HCT116 (cell line): ENCODE results near the gene ATXN2. TPM values are rescaled to one million over a fixed set of nuclear protein-coding genes. Genes with fewer than 3 reads are reported as not detected.

Source experiments
- ATAC-seq: fragments of 200-7000 bp; cut with Tn5 transposase; 2 replicates; pipeline ENCODE4 v1.9.1; 2020; ENCODE audit warnings: mild to moderate bottlenecking, moderate library complexity
- BruUV-seq: library from RNA; stranded (reverse); fragments of 400-500 nt; replicated peaks from 2 replicates; lab custom pipeline; 2021; lab: Mats Ljungman, UMichigan
- CTCF ChIA-PET: fragments of 300-600 bp; sonication (Branson Sonifier 250); formaldehyde crosslinking; loops from one replicate; lab custom pipeline; 2021; ENCODE audit warnings: antibody characterized with exemption; lab: Charles Lee
- POLR2A ChIA-PET: fragments of 300-600, 350-600 bp; sonication (Branson Sonifier 250); formaldehyde crosslinking; loops from one replicate; lab custom pipeline; 2021; ENCODE audit warnings: antibody characterized with exemption; lab: Charles Lee
- RAD21 ChIA-PET, 2 experiments: fragments of 300-600 bp; sonication (Branson Sonifier 250); formaldehyde crosslinking; loops; one replicate each; lab custom pipeline; 2023; ENCODE audit warnings: low total read pairs in 2 of 2; ENCODE audit not compliant: uncharacterized antibody in 2 of 2, unreplicated experiment in 2 of 2, low non-redundant PET in 1 of 2; lab: Charles Lee
- DNase-seq: peaks from one replicate; pipeline ENCODE4 v3.0.0-alpha.2; 2010; ENCODE audit warnings: low read depth, low spot score
- H2AFZ ChIP-seq: fragments of 200-600 bp; shearing (Covaris generic), sonication (generic); 2 replicates; pipeline ENCODE4 v1.6.1; 2017; ENCODE audit warnings: low read depth, mixed run types, mixed read lengths, antibody characterized with exemption, low read length; ENCODE audit not compliant: poor library complexity, severe bottlenecking
- H3K27ac ChIP-seq: 2 replicates; pipeline ENCODE4 v1.5.1; 2012; ENCODE audit warnings: low read depth, low read length
- H3K27me3 ChIP-seq: fragments of 200-600 bp; sonication (generic); 2 replicates; pipeline ENCODE4 v1.6.1; 2016; ENCODE audit warnings: mixed run types, low read length, mixed read lengths; ENCODE audit not compliant: insufficient read depth
- H3K36me3 ChIP-seq, 2 experiments: fragments of 200-500 bp in 1 of 2; fragments of 200-600 bp in 1 of 2; sonication (Bioruptor generic) in 1 of 2; sonication (generic) in 1 of 2; 2 replicates each; pipeline versions ENCODE4 v1.5.1 to v1.6.1; 2014 to 2016; ENCODE audit warnings: low read length in 2 of 2, inconsistent platforms in 1 of 2, mixed read lengths in 1 of 2, mixed run types in 1 of 2; ENCODE audit not compliant: insufficient read depth in 2 of 2, control insufficient read depth in 1 of 2
- H3K4me1 ChIP-seq, 2 experiments: fragments of 200-600 bp in 1 of 2; sonication (generic) in 1 of 2; 2 replicates each; pipeline versions ENCODE4 v1.5.1 to v1.6.1; 2012 to 2017; ENCODE audit warnings: low read length in 2 of 2, inconsistent platforms in 1 of 2, mild to moderate bottlenecking in 1 of 2, mixed read lengths in 1 of 2, mixed run types in 1 of 2, moderate library complexity in 1 of 2; ENCODE audit not compliant: insufficient read depth in 2 of 2, control insufficient read depth in 1 of 2
- H3K4me2 ChIP-seq: fragments of 200-600 bp; sonication (generic); 2 replicates; pipeline ENCODE4 v1.6.1; 2017; ENCODE audit warnings: mixed run types, low read length, mixed read lengths
- H3K4me3 ChIP-seq, 2 experiments: fragments of 200-600 bp in 1 of 2; sonication (generic) in 1 of 2; replicated peaks in 1 of 2; 2 replicates each; pipeline ENCODE4 v1.5.1; 2011 to 2016; ENCODE audit warnings: low read length in 2 of 2, control low read depth in 1 of 2, low read depth in 1 of 2, mild to moderate bottlenecking in 1 of 2, mixed read lengths in 1 of 2, mixed run types in 1 of 2
- H3K79me2 ChIP-seq: fragments of 200-600 bp; sonication (generic); 2 replicates; pipeline ENCODE4 v1.6.1; 2017; ENCODE audit warnings: mild to moderate bottlenecking, mixed run types, low read length, moderate library complexity, mixed read lengths; ENCODE audit not compliant: insufficient read depth
- H3K9ac ChIP-seq: fragments of 200-600 bp; sonication (generic); 2 replicates; pipeline ENCODE4 v1.6.1; 2016; ENCODE audit warnings: low read length, mixed read lengths
- H3K9me2 ChIP-seq: fragments of 200-600 bp; sonication (generic), shearing (Covaris generic); 2 replicates; pipeline ENCODE4 v1.6.1; 2017; ENCODE audit warnings: mixed run types, mild to moderate bottlenecking, moderate library complexity; ENCODE audit not compliant: insufficient read depth
- H3K9me3 ChIP-seq, 2 experiments: fragments of 200-500 bp in 1 of 2; fragments of 200-600 bp in 1 of 2; sonication (Bioruptor generic) in 1 of 2; sonication (generic) in 1 of 2; 2 replicates each; pipeline ENCODE4 v1.6.1; 2014 to 2017; ENCODE audit warnings: low read length in 2 of 2, mixed read lengths in 2 of 2, inconsistent platforms in 1 of 2, low read depth in 1 of 2, mild to moderate bottlenecking in 1 of 2, mixed run types in 1 of 2, moderate library complexity in 1 of 2; ENCODE audit not compliant: control insufficient read depth in 1 of 2, insufficient read depth in 1 of 2
- H4K20me1 ChIP-seq: fragments of 200-600 bp; sonication (generic), shearing (Covaris generic); 2 replicates; pipeline ENCODE4 v1.6.1; 2017; ENCODE audit warnings: mixed run types, mild to moderate bottlenecking, moderate library complexity; ENCODE audit not compliant: insufficient read depth
- CEBPB ChIP-seq: IDR thresholded peaks from 2 replicates; pipeline ENCODE4 v1.6.1; 2012; ENCODE audit warnings: low read depth
- CTCF ChIP-seq, 3 experiments: fragments of 200-600 bp in 1 of 3; sonication (generic) in 1 of 3; IDR thresholded peaks in 2 of 3; conservative IDR thresholded peaks in 1 of 3; 2 replicates each; pipeline ENCODE4 v1.5.1; 2012 to 2017; ENCODE audit warnings: low read depth in 2 of 3, low read length in 2 of 3, antibody characterized with exemption in 1 of 3, borderline replicate concordance in 1 of 3, control low read depth in 1 of 3, mild to moderate bottlenecking in 1 of 3, mixed read lengths in 1 of 3, mixed run types in 1 of 3, moderate library complexity in 1 of 3; ENCODE audit not compliant: insufficient read depth in 1 of 3
- EGR1 ChIP-seq: IDR thresholded peaks from 2 replicates; pipeline ENCODE4 v1.6.1; 2012; ENCODE audit warnings: low read depth
- MAX ChIP-seq: IDR thresholded peaks from 2 replicates; pipeline ENCODE4 v1.6.1; 2012
- POLR2A ChIP-seq: IDR thresholded peaks from 2 replicates; pipeline ENCODE4 v1.7.0; 2011; ENCODE audit warnings: borderline replicate concordance; ENCODE audit not compliant: insufficient read depth, insufficient read length; ENCODE audit errors: extremely low read depth
- RAD21 ChIP-seq: IDR thresholded peaks from 2 replicates; pipeline ENCODE4 v1.6.1; 2012; ENCODE audit warnings: low read depth, mild to moderate bottlenecking
- SP1 ChIP-seq: IDR thresholded peaks from 2 replicates; pipeline ENCODE4 v1.6.1; 2012; ENCODE audit warnings: low read depth
- SRF ChIP-seq: IDR thresholded peaks from 2 replicates; pipeline ENCODE4 v1.6.1; 2012; ENCODE audit warnings: low read depth
- TCF7L2 ChIP-seq: IDR thresholded peaks from 2 replicates; pipeline ENCODE4 v1.7.0; 2011; ENCODE audit warnings: borderline replicate concordance, inconsistent platforms; ENCODE audit not compliant: insufficient read depth, insufficient read length; ENCODE audit errors: extremely low read depth
- YY1 ChIP-seq: IDR thresholded peaks from 2 replicates; pipeline ENCODE4 v1.6.1; 2011; ENCODE audit warnings: low read length, low read depth, moderate library complexity, mild to moderate bottlenecking; ENCODE audit not compliant: insufficient replicate concordance; ENCODE audit errors: extremely low read depth
- ZFX ChIP-seq: fragments of 450-650 bp; IDR thresholded peaks from 2 replicates; pipeline ENCODE4 v1.6.1; 2017
- ZNF274 ChIP-seq: fragments of 200-500 bp; sonication (Bioruptor generic); IDR thresholded peaks from 2 replicates; pipeline ENCODE4 v1.6.1; 2014; ENCODE audit warnings: mild to moderate bottlenecking, low read depth, low read length, inconsistent platforms
- intact Hi-C: fragments of 100-400 bp; cut with micrococcal nuclease; formaldehyde crosslinking; loops from 2 replicates; pipeline ENCODE4 v1.10.0; 2022
- total RNA-seq: library from RNA; stranded (reverse); gene quantifications from one replicate; pipeline ENCODE4 v1.2.1, GENCODE V29; 2021; ENCODE audit not compliant: unreplicated experiment

The ATXN2 gene
- total RNA-seq, 1 experiment from 2014 or later: 72.7 TPM

DNA sequence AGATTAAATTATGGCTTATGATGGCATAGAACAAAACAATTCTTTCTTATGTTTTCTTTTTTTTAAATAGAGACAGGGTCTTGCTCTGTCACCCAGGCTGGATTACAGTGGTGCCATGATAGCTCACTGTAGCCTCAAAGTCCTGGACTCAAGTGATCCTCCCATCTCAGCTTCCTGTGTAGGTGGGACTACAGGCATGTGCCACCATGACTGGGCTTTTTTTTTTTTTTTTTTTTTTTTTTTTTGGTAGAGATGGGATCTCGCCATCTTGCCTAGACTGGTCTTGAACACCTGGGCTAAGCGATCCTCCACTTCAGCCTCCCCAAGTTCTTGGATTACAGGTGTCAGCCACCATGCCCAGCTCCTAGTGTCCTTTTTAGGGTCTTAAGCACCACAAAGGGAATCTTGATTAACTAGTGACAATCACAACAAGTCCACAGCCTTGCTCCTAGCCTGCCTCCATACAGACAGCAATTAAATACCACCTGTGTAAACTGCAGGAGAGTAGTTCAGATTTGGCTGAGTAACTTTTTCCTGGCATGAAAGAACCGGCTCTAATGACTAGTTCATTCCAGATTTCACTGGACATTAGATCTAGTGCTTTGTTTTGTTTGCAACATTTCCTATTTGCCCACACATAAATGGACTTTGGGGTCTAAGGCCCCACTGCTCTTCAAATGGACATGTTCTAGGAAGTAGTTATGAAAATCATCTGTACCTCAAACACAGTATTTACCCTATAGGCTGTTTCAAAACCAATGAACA is 131.8 kb downstream of the ATXN2 start:
- POLR2A ChIA-PET: no interaction called here

More for the DNA sequence above, 131.8 kb downstream of the ATXN2 start:
- ATAC-seq (no peak), DNase-seq (no peak)
- intact Hi-C loops: no loop called here
- no peak overlapping the region for H3K4me2 ChIP-seq
- no peaks in the 10 kb centered on the region for H4K20me1 ChIP-seq
- RAD21 ChIA-PET: interaction anchor here in 1 of 2 experiments (0.7 kb wide), 1 partner anchor 125 kb away, joined by 6 read pairs; no protein-coding TSS in a partner anchor
- H3K36me3 ChIP-seq: peaks cover 15 to 27% of the 10 kb centered on the region in 2 experiments
- H3K27me3 ChIP-seq: no peaks in the 10 kb centered on the region
- H3K9me2 ChIP-seq: no peaks in the 10 kb centered on the region
- H3K9me3 ChIP-seq: no peaks in the 10 kb centered on the region
- H3K27ac ChIP-seq: no peak overlapping the region
- H3K4me3 ChIP-seq: no peak overlapping the region
- no peak overlapping the region for H3K9ac ChIP-seq
- TF ChIP-seq TCF7L2 (no peak), ZFX (no peak), CEBPB (no peak), POLR2A (no peak), ZNF274 (no peak), RAD21 (no peak), EGR1 (no peak), CTCF (IDR thresholded peaks at IDR 0.05 in 2 of 3, conservative IDR thresholded peaks at IDR 0.05 in 1 of 3; ENCODE audit: borderline replicate concordance in 1 of 3, insufficient read depth in 1 of 3, low read depth in 2 of 3, low read length in 2 of 3) (no peak), SRF (no peak), YY1 (no peak), SP1 (no peak), MAX (no peak)
- BruUV-seq: no TSS peak
- H3K79me2 ChIP-seq: no peaks in the 10 kb centered on the region; the same call in 1 of the 2 replicates
- no peaks in the 10 kb centered on the region for H3K4me1 ChIP-seq
- no peak overlapping the region for H2AFZ ChIP-seq
- CTCF ChIA-PET: interaction anchor here (1.3 to 1.5 kb wide), 2 partner anchors 15 to 70 kb away, joined by 5 to 6 read pairs; no protein-coding TSS in a partner anchor
